ENCODE data around the gene MRPL49.

DNA sequence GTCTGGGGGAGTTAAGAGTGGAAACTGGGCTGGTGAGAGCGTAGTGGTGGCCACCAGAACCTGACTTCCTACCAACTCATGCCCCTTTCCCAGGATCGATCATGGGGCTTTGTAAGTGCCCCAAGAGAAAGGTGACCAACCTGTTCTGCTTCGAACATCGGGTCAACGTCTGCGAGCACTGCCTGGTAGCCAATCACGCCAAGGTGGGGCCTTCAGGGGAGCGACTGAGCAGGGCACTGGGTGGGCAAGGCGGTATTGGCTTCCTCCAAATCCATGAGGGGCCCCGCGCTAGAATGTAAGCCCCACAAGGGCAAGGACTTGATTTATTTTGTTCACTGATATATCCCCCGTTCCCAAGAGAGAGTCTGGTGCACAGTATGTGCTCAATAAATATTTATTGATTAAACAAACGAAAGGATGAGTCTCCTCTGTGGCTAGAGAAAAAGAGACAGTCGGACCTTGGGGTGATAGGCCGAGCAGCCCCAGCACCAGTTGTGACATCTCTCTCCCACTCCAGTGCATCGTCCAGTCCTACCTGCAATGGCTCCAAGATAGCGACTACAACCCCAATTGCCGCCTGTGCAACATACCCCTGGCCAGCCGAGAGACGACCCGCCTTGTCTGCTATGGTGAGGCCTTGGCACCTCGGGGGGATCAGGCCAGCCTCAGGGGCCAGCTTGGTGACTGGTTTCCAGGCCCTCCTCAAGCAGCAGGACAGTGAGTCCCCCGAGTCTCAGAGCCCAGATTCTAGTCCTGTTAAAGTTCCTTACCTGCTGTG lies 37.3 kb upstream of the MRPL49 start:
- TF ChIP-seq CTCF (conservative IDR thresholded peaks at IDR 0.05 in 1 of 2, IDR thresholded peaks at IDR 0.05 in 1 of 2; ENCODE audit: extremely low read depth in 1 of 2, insufficient read depth in 1 of 2, low read depth in 1 of 2, low read length in 2 of 2) (no peak), EZH2 (IDR thresholded peaks at IDR 0.05; ENCODE audit: borderline replicate concordance, low read length) (no peak)
